Measurements from ENCODE around the gene TMEM82.

Gene TMEM82

DNA sequence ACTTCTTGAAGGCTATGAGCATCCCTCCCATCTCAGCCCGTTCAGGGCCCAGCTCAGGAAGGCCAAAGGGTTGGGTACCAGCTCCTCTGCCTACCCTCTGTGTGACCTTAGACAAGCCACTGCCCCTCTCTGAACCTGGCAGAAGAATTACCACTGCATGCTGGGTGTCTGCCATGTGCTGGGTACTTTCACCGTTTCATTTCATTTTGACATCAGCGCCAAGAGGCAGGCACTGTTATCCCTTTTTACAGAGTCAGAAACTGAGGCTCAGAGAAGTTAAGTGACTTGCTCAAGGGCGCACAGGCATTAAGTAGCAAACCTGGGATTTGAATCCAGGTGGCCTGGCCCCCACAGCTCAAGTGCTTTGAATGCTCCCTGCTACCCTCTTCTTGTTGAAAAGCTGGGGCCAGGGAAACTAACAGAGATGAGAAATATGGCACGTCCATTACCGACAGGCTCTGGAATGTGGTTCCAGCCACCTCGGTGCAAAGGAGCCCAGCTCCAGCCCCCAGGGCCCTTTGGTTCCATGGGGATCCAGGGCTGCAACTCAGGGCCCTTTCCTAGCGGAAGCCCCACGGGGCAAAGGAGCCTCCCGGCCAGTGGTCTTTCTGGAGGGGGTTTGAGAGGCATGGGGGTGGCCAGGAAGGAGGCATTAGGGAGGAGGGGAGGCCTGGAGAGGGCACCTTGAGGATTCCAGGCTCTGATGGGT lies 6.5 kb downstream of the TMEM82 start:
- no peak for DNase-seq (ENCODE audit: low read depth)
- H3K4me3 ChIP-seq (ENCODE audit: low read depth, low read length) = no peak overlapping the region
- TF ChIP-seq, protein P1, sequence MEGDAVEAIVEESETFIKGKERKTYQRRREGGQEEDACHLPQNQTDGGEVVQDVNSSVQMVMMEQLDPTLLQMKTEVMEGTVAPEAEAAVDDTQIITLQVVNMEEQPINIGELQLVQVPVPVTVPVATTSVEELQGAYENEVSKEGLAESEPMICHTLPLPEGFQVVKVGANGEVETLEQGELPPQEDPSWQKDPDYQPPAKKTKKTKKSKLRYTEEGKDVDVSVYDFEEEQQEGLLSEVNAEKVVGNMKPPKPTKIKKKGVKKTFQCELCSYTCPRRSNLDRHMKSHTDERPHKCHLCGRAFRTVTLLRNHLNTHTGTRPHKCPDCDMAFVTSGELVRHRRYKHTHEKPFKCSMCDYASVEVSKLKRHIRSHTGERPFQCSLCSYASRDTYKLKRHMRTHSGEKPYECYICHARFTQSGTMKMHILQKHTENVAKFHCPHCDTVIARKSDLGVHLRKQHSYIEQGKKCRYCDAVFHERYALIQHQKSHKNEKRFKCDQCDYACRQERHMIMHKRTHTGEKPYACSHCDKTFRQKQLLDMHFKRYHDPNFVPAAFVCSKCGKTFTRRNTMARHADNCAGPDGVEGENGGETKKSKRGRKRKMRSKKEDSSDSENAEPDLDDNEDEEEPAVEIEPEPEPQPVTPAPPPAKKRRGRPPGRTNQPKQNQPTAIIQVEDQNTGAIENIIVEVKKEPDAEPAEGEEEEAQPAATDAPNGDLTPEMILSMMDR (conservative IDR thresholded peaks at IDR 0.05; ENCODE audit: low read depth, low read length) = no peak

DNA sequence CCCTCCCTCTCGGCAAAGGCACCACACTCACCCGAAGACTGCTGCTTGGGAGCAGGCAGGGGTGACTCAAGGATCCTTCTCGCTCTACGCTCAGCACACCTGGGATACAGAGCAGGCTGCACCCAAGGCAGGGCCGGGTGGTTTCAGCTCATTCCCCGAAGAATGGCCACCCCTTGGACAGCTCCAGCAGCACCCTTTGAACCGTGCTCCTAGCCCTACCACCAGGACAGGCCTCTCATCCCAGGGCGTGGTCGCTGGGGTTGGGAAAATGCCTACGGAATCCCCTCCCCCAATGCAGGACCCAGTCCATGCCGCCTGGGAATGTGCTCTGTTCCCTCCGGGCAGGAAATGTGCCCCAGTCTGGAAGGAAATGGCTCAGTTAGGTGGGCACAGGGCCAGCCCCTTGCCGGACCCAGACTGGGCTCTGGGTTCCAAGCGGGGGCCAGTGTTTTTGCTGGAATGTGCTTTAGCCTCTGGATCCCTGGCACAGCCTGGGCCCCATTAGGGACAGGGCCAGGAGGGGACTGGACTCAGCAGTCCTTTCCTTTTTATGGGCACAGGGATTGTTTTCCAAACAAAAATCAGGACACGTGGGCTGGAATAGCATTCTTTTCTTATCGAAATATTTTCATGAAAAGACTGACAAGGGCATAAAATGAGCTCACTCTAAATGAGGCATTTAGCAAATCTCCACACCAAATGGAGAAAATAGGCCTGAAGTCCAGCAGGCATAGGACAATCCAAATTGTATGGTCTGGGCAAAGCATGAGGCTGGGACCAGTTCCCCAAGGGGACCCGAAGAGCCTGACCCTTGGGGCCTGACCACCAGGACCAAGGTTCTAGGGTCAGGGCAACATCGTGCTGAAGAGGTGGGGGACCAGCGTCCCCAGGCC lies 7.3 kb downstream of the TMEM82 start:
- H3K4me3 ChIP-seq (ENCODE audit: low read depth, low read length) = no peak overlapping the region
- DNase-seq (ENCODE audit: low read depth) = peak; percentile 15
- TF ChIP-seq, protein P1 (conservative IDR thresholded peaks at IDR 0.05; ENCODE audit: low read depth, low read length) = no peak

DNA sequence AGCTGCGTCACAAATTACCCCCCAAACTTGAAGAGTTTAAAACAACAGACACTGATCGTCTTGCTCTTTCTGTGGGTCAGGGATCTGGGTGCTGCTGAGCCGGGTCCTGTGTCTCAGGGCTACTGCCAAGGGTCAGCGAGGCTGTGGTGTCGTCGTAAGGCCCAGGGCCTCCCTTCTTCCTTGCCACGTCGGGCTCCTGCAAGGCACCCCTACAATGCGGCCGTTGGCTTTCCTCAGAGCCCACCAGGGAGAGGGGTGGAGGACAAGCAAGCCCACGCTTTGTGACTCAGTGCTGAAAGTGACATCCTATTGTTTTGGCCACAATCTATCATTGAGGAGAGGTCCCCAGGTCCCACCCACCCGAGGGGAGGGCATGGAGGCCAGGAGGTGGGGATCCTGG lies 8.6 kb downstream of the TMEM82 start:
- DNase-seq (ENCODE audit: low read depth) = no peak
- TF ChIP-seq, protein P1 (conservative IDR thresholded peaks at IDR 0.05; ENCODE audit: low read depth, low read length) = no peak
- no peak overlapping the region for H3K4me3 ChIP-seq (ENCODE audit: low read depth, low read length)

DNA sequence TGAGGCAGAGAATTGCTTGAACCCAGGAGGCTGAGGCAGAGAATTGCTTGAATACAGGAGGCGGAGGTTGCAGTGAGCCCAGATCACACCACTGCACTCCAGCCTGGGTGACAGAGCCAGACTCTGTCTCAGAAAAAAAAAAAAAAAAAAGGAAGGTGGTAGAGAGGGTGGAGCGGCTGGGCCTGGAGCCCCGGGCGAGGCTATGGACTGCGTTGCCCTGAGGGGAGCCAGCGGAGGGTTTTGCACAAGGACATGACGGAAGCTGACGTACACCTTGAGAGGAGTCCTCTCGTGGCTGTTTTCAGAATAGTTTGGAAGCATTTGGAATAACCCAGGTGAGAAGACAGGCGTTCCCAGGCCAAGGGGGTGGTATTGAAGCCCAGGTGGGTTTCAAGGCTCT lies 9.4 kb downstream of the TMEM82 start:
- no peak overlapping the region for H3K4me3 ChIP-seq (ENCODE audit: low read depth, low read length)
- DNase-seq (ENCODE audit: low read depth) = no peak
- TF ChIP-seq, protein P1 (conservative IDR thresholded peaks at IDR 0.05; ENCODE audit: low read depth, low read length) = no peak

DNA sequence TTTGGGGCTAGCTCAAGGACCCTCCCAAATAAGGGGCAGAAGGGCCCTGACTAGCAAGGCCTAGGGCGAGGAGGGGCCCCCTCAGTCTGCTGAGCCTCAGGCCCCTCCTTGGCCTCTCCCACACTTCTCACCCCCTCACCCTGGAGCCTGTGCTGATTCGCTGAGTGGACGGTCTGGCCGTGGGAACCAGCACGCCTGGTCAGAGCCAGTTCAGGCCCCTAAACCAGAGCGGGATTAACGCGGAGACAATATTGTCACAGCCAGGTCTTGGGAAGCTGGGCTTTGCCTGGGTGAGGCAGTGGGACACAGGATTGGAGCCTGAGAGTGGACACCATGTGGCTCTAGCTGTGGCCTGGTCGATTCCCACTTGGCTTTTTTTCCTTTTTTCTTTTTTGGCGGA lies 11.5 kb downstream of the TMEM82 start:
- TF ChIP-seq, protein P1 (conservative IDR thresholded peaks at IDR 0.05; ENCODE audit: low read depth, low read length) = no peak
- DNase-seq (ENCODE audit: low read depth) = no peak
- no peak overlapping the region for H3K4me3 ChIP-seq (ENCODE audit: low read depth, low read length)

DNA sequence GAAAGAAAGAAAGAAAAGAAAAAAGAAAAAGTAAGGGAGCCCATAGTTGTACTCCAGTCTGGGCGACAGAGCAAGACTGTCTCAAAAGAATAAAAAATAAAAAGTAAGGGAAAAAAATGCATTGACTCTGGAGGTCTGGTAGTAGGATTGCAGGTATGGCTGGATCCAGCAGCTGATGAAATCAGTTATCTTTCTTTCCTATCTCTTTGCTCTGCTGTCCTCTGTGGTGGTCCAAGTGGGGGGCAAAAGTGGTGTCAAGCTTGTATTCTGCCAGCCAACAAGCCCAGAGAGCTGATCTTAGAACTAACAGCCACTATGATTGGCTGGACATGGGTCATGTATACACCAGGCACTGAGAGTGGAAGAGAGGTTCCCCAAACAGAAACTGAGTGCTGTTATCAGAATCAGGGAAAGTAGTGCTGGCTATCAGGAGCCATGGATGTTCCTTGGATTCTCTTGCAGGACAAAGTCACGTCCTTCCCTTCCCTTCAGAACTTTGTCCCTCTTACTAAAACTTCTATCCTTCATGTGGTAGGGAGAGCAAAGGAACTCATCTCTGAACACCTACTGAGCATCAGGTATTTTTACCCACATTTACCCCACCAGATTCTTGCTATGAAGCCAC lies 12.8 kb downstream of the TMEM82 start:
- no peak for DNase-seq (ENCODE audit: low read depth)
- H3K4me3 ChIP-seq (ENCODE audit: low read depth, low read length) = no peak overlapping the region
- TF ChIP-seq, protein P1 (conservative IDR thresholded peaks at IDR 0.05; ENCODE audit: low read depth, low read length) = no peak

All from choroid plexus epithelial cell (primary cell).